Measurements from ENCODE around the gene PCDHA9. TPM values are rescaled to one million over a fixed set of nuclear protein-coding genes. Genes with fewer than 3 reads are reported as not detected.
"Not testable (repeated sequence)": the region's sequence is repeated elsewhere in the genome, so short reads cannot be mapped to it uniquely, and the experiment has no call there.

Gene PCDHA9
- total and polyA plus RNA-seq, 12 donors = 0.04 to 0.39 (median 0.18) TPM; not detected in 5

DNA sequence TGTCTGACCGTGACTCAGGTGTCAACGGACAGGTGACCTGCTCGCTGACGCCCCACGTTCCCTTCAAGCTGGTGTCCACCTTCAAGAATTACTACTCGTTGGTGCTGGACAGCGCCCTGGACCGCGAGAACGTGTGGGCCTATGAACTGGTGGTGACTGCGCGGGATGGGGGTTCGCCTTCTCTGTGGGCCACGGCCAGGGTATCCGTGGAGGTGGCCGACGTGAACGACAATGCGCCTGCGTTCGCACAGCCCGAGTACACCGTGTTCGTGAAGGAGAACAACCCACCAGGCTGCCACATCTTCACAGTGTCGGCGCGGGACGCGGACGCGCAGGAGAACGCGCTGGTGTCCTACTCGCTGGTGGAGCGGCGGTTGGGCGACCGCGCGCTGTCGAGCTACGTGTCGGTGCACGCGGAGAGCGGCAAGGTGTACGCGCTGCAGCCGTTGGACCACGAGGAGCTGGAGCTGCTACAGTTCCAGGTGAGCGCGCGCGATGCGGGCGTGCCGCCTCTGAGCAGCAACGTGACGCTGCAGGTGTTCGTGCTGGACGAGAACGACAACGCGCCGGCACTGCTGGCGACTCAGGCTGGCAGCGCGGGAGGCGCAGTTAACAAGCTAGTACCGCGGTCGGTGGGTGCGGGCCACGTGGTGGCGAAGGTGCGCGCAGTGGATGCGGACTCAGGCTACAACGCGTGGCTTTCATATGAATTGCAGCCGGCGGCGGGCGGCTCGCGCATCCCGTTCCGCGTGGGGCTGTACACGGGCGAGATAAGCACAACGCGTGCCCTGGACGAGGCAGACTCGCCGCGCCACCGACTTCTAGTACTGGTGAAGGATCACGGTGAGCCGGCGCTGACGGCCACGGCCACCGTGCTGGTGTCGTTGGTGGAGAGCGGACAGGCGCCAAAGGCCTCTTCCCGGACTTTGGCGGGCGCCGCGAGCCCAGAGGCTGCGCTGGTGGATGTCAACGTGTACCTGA, 22.3 kb downstream of the PCDHA9 start:
- 39 to 63% (median 45%) methylated on average over 30 to 114 of the region's 114 CpGs for WGBS, 4 donors
- no peak for DNase-seq
- TF ChIP-seq CTCF (IDR thresholded peaks at IDR 0.05) (no peak), POLR2A (IDR thresholded peaks at IDR 0.05) (no peak)
- Histone ChIP-seq H3K36me3 (replicated peaks in 1 of 2) (no peaks in the 10 kb centered on the region), H3K4me3 (no peak overlapping the region), H3K4me1 (replicated peaks in 1 of 2) (no peaks in the 10 kb centered on the region), H3K27me3 (peaks cover 14% of the 10 kb centered on the region), H3K27ac (no peak overlapping the region), H3K9me3 (replicated peaks in 1 of 3) (no peaks in the 10 kb centered on the region)
- intact Hi-C loops (cut with DNase I) = no loop called here

DNA sequence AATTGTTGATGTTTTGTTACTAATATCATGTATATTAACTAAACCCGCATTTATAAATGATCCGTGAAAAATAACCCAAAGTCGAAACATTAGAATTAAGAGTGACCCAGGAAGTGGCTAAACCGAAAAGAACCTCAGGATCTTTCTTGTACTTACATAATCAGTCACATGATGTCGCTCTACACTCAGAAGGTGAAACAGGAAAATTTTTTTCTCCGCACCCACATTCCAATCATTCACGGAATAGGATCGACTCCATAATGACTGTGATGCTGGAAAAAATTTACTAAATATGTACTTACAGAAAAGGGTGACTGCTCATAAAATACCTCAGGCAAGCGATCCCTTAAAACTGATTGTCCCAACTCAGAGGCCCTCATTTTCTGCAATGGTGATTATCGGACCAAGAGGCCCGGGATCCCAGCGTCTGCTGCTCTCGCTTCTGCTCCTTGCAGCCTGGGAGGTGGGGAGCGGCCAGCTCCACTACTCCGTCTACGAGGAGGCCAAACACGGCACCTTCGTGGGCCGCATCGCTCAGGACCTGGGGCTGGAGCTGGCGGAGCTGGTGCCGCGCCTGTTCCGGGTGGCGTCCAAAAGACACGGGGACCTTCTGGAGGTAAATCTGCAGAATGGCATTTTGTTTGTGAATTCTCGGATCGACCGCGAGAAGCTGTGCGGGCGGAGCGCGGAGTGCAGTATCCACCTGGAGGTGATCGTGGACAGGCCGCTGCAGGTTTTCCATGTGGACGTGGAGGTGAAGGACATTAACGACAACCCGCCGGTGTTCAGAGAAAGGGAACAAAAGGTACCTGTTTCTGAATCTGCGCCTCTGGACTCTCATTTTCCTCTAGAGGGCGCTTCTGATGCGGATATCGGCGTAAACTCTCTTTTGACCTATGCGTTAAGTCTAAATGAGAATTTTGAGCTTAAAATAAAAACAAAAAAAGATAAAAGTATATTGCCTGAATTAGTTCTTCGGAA, 27.2 kb downstream of the PCDHA9 start, which contains the start of gene PCDHA12:
Gene PCDHA12, plus strand, starts transcription at position 224 of the 981 bp plus-strand sequence. Its CDS starts 165 bp downstream, at position 389.
- peak within 1 kb of the TSS in 1 of 5 donors; percentile 22 for H3K27ac ChIP-seq
- intact Hi-C loops (cut with DNase I) = no loop called here
- WGBS, 4 donors = 11 to 27% (median 17%) methylated on average over 30 to 47 of the region's 47 CpGs

GRCh38 chr5:140876541-140877261, 28.5 kb downstream of the PCDHA9 start:
- H3K36me3 ChIP-seq (replicated peaks in 1 of 2); H3K9me3 ChIP-seq (replicated peaks in 1 of 3); H3K27ac ChIP-seq; H3K4me1 ChIP-seq (replicated peaks in 1 of 2); H3K4me3 ChIP-seq; intact Hi-C loops (cut with DNase I); DNase-seq: not testable (repeated sequence)
- H3K27me3 ChIP-seq = peaks cover 16% of the 10 kb centered on the region
- WGBS, 4 donors = 30 to 51% (median 42%) methylated on average over 18 to 80 of the region's 80 CpGs

More for the DNA sequence above, 27.2 kb downstream of the PCDHA9 start, which contains the start of gene PCDHA12:
- Histone ChIP-seq H3K4me3 (peak within 1 kb of the TSS in 1 of 4 donors; percentile 26), H3K36me3 (replicated peaks in 1 of 2) (no peaks in the 10 kb centered on the region), H3K4me1 (replicated peaks in 1 of 2) (no peaks in the 10 kb centered on the region), H3K27me3 (peaks cover 16% of the 10 kb centered on the region), H3K9me3 (replicated peaks in 1 of 3) (no peaks in the 10 kb centered on the region)
- no peak for DNase-seq
- TF ChIP-seq CTCF (IDR thresholded peaks at IDR 0.05) = no peak
- TF ChIP-seq POLR2A (IDR thresholded peaks at IDR 0.05) = no peak

DNA sequence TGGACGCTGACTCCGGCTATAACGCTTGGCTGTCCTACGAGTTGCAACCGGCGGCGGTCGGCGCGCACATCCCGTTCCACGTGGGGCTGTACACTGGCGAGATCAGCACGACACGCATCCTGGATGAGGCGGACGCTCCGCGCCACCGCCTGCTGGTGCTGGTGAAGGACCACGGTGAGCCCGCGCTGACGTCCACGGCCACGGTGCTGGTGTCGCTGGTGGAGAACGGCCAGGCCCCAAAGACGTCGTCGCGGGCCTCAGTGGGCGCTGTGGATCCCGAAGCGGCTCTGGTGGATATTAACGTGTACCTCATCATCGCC, 29.0 kb downstream of the PCDHA9 start:
- H3K4me1 ChIP-seq (replicated peaks in 1 of 2) = no peaks in the 10 kb centered on the region
- peaks cover 16% of the 10 kb centered on the region for H3K27me3 ChIP-seq
- H3K36me3 ChIP-seq (replicated peaks in 1 of 2) = no peaks in the 10 kb centered on the region
- 35 to 39% (median 36%) methylated on average over 11 to 37 of the region's 37 CpGs for WGBS, 4 donors
- no peak overlapping the region for H3K27ac ChIP-seq
- no peak overlapping the region for H3K4me3 ChIP-seq
- no peak for DNase-seq
- TF ChIP-seq POLR2A (IDR thresholded peaks at IDR 0.05) = no peak
- TF ChIP-seq CTCF (IDR thresholded peaks at IDR 0.05) = no peak
- intact Hi-C loops (cut with DNase I) = no loop called here
- H3K9me3 ChIP-seq (replicated peaks in 1 of 3) = no peaks in the 10 kb centered on the region
